Choroid plexus epithelial cell (primary cell): ENCODE data around the gene COX20.
"Not testable (repeated sequence)": the region's sequence is repeated elsewhere in the genome, so short reads cannot be mapped to it uniquely, and the experiment has no call there.

ENCODE experiments used
- DNase-seq: peaks from one replicate; pipeline ENCODE4 v3.0.0-alpha.2; 2010; ENCODE audit warnings: low read depth
- H3K4me3 ChIP-seq: 2 replicates; pipeline ENCODE4 v1.5.1; 2011; ENCODE audit warnings: low read depth, mild to moderate bottlenecking, control low read depth, low read length, moderate library complexity
- CTCF ChIP-seq: conservative IDR thresholded peaks from 2 replicates; pipeline ENCODE4 v1.5.1; 2011; ENCODE audit warnings: low read depth, mild to moderate bottlenecking, control low read depth, inconsistent platforms, low read length, moderate library complexity

COX20 gene

GRCh38 chr1:244794071-244794470, 41.4 kb upstream of the COX20 start:
- H3K4me3 ChIP-seq = no peak overlapping the region
- DNase-seq = no peak
- TF ChIP-seq CTCF = no peak

GRCh38 chr1:244794516-244794915, 40.9 kb upstream of the COX20 start:
- not testable (repeated sequence) for H3K4me3 ChIP-seq, DNase-seq

GRCh38 chr1:244796719-244797406, 38.6 kb upstream of the COX20 start:
- peak; percentile 78 for TF ChIP-seq CTCF

GRCh38 chr1:244800821-244801220, 34.6 kb upstream of the COX20 start:
- no peak for DNase-seq
- no peak for TF ChIP-seq CTCF
- no peak overlapping the region for H3K4me3 ChIP-seq

More at GRCh38 chr1:244796719-244797406, 38.6 kb upstream of the COX20 start:
- peak; percentile 79 for DNase-seq
- H3K4me3 ChIP-seq = no peak overlapping the region

GRCh38 chr1:244801246-244801645, 34.2 kb upstream of the COX20 start:
- no peak overlapping the region for H3K4me3 ChIP-seq
- peak; percentile 39 for DNase-seq
- peak; percentile 77 for TF ChIP-seq CTCF

- no peak overlapping the region for H3K4me3 ChIP-seq
- TF ChIP-seq CTCF = no peak
- no peak for DNase-seq
Measured at GRCh38 chr1:244802041-244802440, 33.4 kb upstream of the COX20 start.

- no peak for DNase-seq
- no peak overlapping the region for H3K4me3 ChIP-seq
- no peak for TF ChIP-seq CTCF
Measured at GRCh38 chr1:244802556-244803239, 32.8 kb upstream of the COX20 start.
